Lower lobe of right lung (tissue), 2 donors: ENCODE data around the gene MYRIP. TPM values are rescaled to one million over a fixed set of nuclear protein-coding genes. Genes with fewer than 3 reads are reported as not detected.

ENCODE experiments used
- ATAC-seq, 2 donors: fragments of 200-7000 bp; cut with Tn5 transposase; one replicate each; pipeline ENCODE4 v1.9.1; 2020 to 2022; ENCODE audit warnings: mild to moderate bottlenecking in 2 of 2, moderate library complexity in 2 of 2
- DNase-seq: peaks from one replicate; pipeline ENCODE4 v3.0.0-alpha.2; 2020
- H3K27ac ChIP-seq: fragments of 200-600 bp; one replicate; pipeline ENCODE4 v1.8.0; 2022
- H3K27me3 ChIP-seq: fragments of 200-600 bp; one replicate; pipeline ENCODE4 v1.8.0; 2022; ENCODE audit warnings: low read depth
- H3K36me3 ChIP-seq: fragments of 200-600 bp; one replicate; pipeline ENCODE4 v1.8.0; 2022; ENCODE audit warnings: mild to moderate bottlenecking
- H3K4me1 ChIP-seq: fragments of 200-600 bp; one replicate; pipeline ENCODE4 v1.8.0; 2022
- H3K4me3 ChIP-seq: fragments of 200-600 bp; one replicate; pipeline ENCODE4 v1.8.0; 2022; ENCODE audit warnings: mild to moderate bottlenecking
- H3K9me3 ChIP-seq: fragments of 200-600 bp; one replicate; pipeline ENCODE4 v1.8.0; 2022
- CTCF ChIP-seq: fragments of 200-600 bp; IDR thresholded peaks from one replicate; pipeline ENCODE4 v1.8.0; 2022; ENCODE audit warnings: antibody characterized with exemption, mild to moderate bottlenecking
- intact Hi-C: fragments of 100-400 bp; cut with DNase I; formaldehyde crosslinking; loops from one replicate; pipeline ENCODE4 v1.11.0; 2022
- total RNA-seq: library from RNA; stranded (reverse); fragmentation: NEBNext Ultra II Directional; extraction: Animal tissue kit (Norgen Biotek cat#: 25700); gene quantifications from one replicate; pipeline ENCODE4 v1.2.1, GENCODE V29; 2021
- donor health status: DM: no; HTN: yes; CAD: no; lungs with severe emphysema.

The MYRIP gene
- total RNA-seq, 1 donor from 2014 or later: 1.8 TPM

- intact Hi-C loops: no loop called here
- TF ChIP-seq CTCF: no peak
- no peak for ATAC-seq
Observed at GRCh38 chr3:39848365-39848764, 39.0 kb downstream of the MYRIP start.

GRCh38 chr3:39849992-39850715 lies 40.7 kb downstream of the MYRIP start:
- Histone ChIP-seq H3K36me3 (no peaks in the 10 kb centered on the region), H3K9me3 (no peaks in the 10 kb centered on the region), H3K4me3 (no peak overlapping the region), H3K27ac (no peak overlapping the region), H3K4me1 (peaks cover 6% of the 10 kb centered on the region), H3K27me3 (no peaks in the 10 kb centered on the region)
- no peak for TF ChIP-seq CTCF
- no peak for DNase-seq
- intact Hi-C loops: no loop called here
- peak; percentile 35 to 61 for ATAC-seq

More at GRCh38 chr3:39848365-39848764, 39.0 kb downstream of the MYRIP start:
- no peak for DNase-seq
- Histone ChIP-seq H3K4me3 (no peak overlapping the region), H3K9me3 (no peaks in the 10 kb centered on the region), H3K27me3 (no peaks in the 10 kb centered on the region), H3K27ac (no peak overlapping the region), H3K36me3 (no peaks in the 10 kb centered on the region), H3K4me1 (peaks cover 6% of the 10 kb centered on the region)

GRCh38 chr3:39850716-39851032 lies 41.3 kb downstream of the MYRIP start:
- peaks cover 6% of the 10 kb centered on the region for H3K4me1 ChIP-seq
- ATAC-seq: no peak
- TF ChIP-seq CTCF: no peak

GRCh38 chr3:39855517-39855916 lies 46.1 kb downstream of the MYRIP start:
- DNase-seq: no peak
- no peaks in the 10 kb centered on the region for H3K9me3 ChIP-seq
- H3K36me3 ChIP-seq: no peaks in the 10 kb centered on the region
- intact Hi-C loops: no loop called here
- H3K27ac ChIP-seq: no peak overlapping the region
- no peak for TF ChIP-seq CTCF
- no peaks in the 10 kb centered on the region for H3K27me3 ChIP-seq
- H3K4me3 ChIP-seq: no peak overlapping the region
- H3K4me1 ChIP-seq: no peaks in the 10 kb centered on the region
- no peak for ATAC-seq

More at GRCh38 chr3:39850716-39851032, 41.3 kb downstream of the MYRIP start:
- Histone ChIP-seq H3K36me3 (no peaks in the 10 kb centered on the region), H3K9me3 (no peaks in the 10 kb centered on the region), H3K27me3 (no peaks in the 10 kb centered on the region), H3K27ac (no peak overlapping the region), H3K4me3 (no peak overlapping the region)
- no peak for DNase-seq
- intact Hi-C loops: no loop called here

GRCh38 chr3:39869890-39870289 lies 60.5 kb downstream of the MYRIP start:
- no peak for ATAC-seq
- Histone ChIP-seq H3K4me3 (no peak overlapping the region), H3K27me3 (no peaks in the 10 kb centered on the region)

More at GRCh38 chr3:39869890-39870289, 60.5 kb downstream of the MYRIP start:
- no peaks in the 10 kb centered on the region for H3K4me1 ChIP-seq
- intact Hi-C loops: no loop called here
- no peaks in the 10 kb centered on the region for H3K36me3 ChIP-seq
- no peak for DNase-seq
- TF ChIP-seq CTCF: no peak
- no peak overlapping the region for H3K27ac ChIP-seq
- no peaks in the 10 kb centered on the region for H3K9me3 ChIP-seq
